H1 (cell line): ENCODE data around the gene FAM174B. TPM values are rescaled to one million over a fixed set of nuclear protein-coding genes. Genes with fewer than 3 reads are reported as not detected.

ENCODE experiments used
- CTCF ChIA-PET: fragments of 300-600 bp; sonication (Branson Sonifier 250); formaldehyde crosslinking; loops from one replicate; lab custom pipeline; 2021; ENCODE audit not compliant: partially characterized antibody; lab: Charles Lee
- POLR2A ChIA-PET: fragments of 300-600 bp; sonication (Branson Sonifier 250); formaldehyde crosslinking; loops from one replicate; lab custom pipeline; 2021; ENCODE audit warnings: inconsistent platforms; ENCODE audit not compliant: partially characterized antibody; lab: Charles Lee
- DNase-seq, 2 experiments: peaks; one replicate each; pipeline versions ENCODE4 v3.0.0 to v3.0.0-alpha.2; 2010 to 2022; ENCODE audit warnings: low spot score in 2 of 2, low read depth in 1 of 2, mixed read lengths in 1 of 2
- FAIRE-seq: peaks from 2 replicates; lab custom pipeline; 2011; peaks lifted over from hg19 to GRCh38; lab: Jason Lieb, UNC
- H2AFZ ChIP-seq: 2 replicates; pipeline ENCODE4 v1.8.1; 2012; ENCODE audit warnings: low read length, inconsistent platforms
- H2AK5ac ChIP-seq: 2 replicates; pipeline ENCODE4 v1.6.1; 2013; ENCODE audit warnings: low read depth, low read length
- H2BK120ac ChIP-seq: replicated peaks from 2 replicates; pipeline ENCODE3; 2013; ENCODE audit warnings: low read depth, low read length, inconsistent platforms
- H2BK12ac ChIP-seq: 2 replicates; pipeline ENCODE4 v1.6.1; 2013; ENCODE audit warnings: low read depth, low read length
- H2BK15ac ChIP-seq: 2 replicates; pipeline ENCODE4 v1.6.1; 2013; ENCODE audit warnings: low read length
- H2BK20ac ChIP-seq: 2 replicates; pipeline ENCODE4 v1.6.1; 2013; ENCODE audit warnings: low read length
- H2BK5ac ChIP-seq: 2 replicates; pipeline ENCODE4 v1.6.1; 2013; ENCODE audit warnings: low read depth, low read length
- H3K14ac ChIP-seq: 2 replicates; pipeline ENCODE4 v1.6.1; 2013; ENCODE audit warnings: inconsistent platforms; ENCODE audit not compliant: insufficient read length
- H3K18ac ChIP-seq: 2 replicates; pipeline ENCODE4 v1.6.1; 2013; ENCODE audit warnings: low read length; ENCODE audit errors: extremely low read depth
- H3K23ac ChIP-seq: 2 replicates; pipeline ENCODE4 v1.6.1; 2013; ENCODE audit warnings: inconsistent platforms; ENCODE audit not compliant: insufficient read length
- H3K23me2 ChIP-seq: 2 replicates; pipeline ENCODE4 v1.6.1; 2013; ENCODE audit warnings: low read depth, low read length
- H3K27ac ChIP-seq: 2 replicates; pipeline ENCODE4 v1.6.1; 2011; ENCODE audit warnings: low read depth, low read length, inconsistent platforms
- H3K27me3 ChIP-seq, 4 experiments: replicated peaks in 1 of 4; 1 replicate in 1 of 4; 2 replicates in 3 of 4; pipeline versions ENCODE4 v1.6.1 to v1.8.1; 2011 to 2013; ENCODE audit warnings: low read length in 3 of 4, mild to moderate bottlenecking in 3 of 4, inconsistent platforms in 2 of 4, mixed read lengths in 2 of 4, moderate library complexity in 1 of 4; ENCODE audit not compliant: control insufficient read depth in 3 of 4, insufficient read depth in 3 of 4; ENCODE audit errors: extremely low read depth in 1 of 4
- H3K36me3 ChIP-seq, 4 experiments: 2 replicates each; pipeline versions ENCODE4 v1.6.1 to v1.8.1; 2011 to 2013; ENCODE audit warnings: mild to moderate bottlenecking in 4 of 4, low read length in 3 of 4, moderate library complexity in 2 of 4, control low read depth in 1 of 4, inconsistent platforms in 1 of 4; ENCODE audit not compliant: insufficient read depth in 4 of 4, control insufficient read depth in 2 of 4
- H3K4ac ChIP-seq: replicated peaks from 2 replicates; pipeline ENCODE3; 2013; ENCODE audit warnings: low read length, low read depth, mixed read lengths, inconsistent platforms; ENCODE audit not compliant: insufficient read length
- H3K4me1 ChIP-seq, 4 experiments: replicated peaks in 1 of 4; 1 replicate in 1 of 4; 2 replicates in 3 of 4; pipeline versions ENCODE4 v1.6.1 to v1.8.1; 2011 to 2013; ENCODE audit warnings: low read length in 3 of 4, inconsistent platforms in 2 of 4, mixed read lengths in 1 of 4; ENCODE audit not compliant: insufficient read depth in 4 of 4, control insufficient read depth in 3 of 4
- H3K4me2 ChIP-seq, 2 experiments: 2 replicates each; pipeline versions ENCODE4 v1.6.1 to v1.8.1; 2011 to 2013; ENCODE audit warnings: low read depth in 2 of 2, low read length in 2 of 2, control low read depth in 1 of 2, inconsistent platforms in 1 of 2, mild to moderate bottlenecking in 1 of 2; ENCODE audit not compliant: insufficient read depth in 1 of 2
- H3K4me3 ChIP-seq, 4 experiments: fragments of 200-600, 300-600 bp in 1 of 4; sonication (generic), shearing (Covaris generic), sonication (Bioruptor Twin) in 1 of 4; 2 replicates each; pipeline versions ENCODE4 v1.5.1 to v1.8.1; 2011 to 2016; ENCODE audit warnings: low read length in 4 of 4, low read depth in 3 of 4, control low read depth in 2 of 4, inconsistent platforms in 2 of 4, mild to moderate bottlenecking in 2 of 4, mixed read lengths in 1 of 4, moderate library complexity in 1 of 4; ENCODE audit not compliant: insufficient read depth in 2 of 4; ENCODE audit errors: extremely low read depth in 1 of 4
- H3K56ac ChIP-seq: replicated peaks from 2 replicates; pipeline ENCODE3; 2013; ENCODE audit warnings: low read depth, mild to moderate bottlenecking, mixed read lengths, low read length, inconsistent platforms; ENCODE audit not compliant: insufficient read length
- H3K79me1 ChIP-seq: 2 replicates; pipeline ENCODE4 v1.6.1; 2013; ENCODE audit warnings: low read depth, low read length, control low read depth
- H3K79me2 ChIP-seq, 2 experiments: 2 replicates each; pipeline versions ENCODE4 v1.6.1 to v1.8.1; 2012 to 2013; ENCODE audit warnings: low read length in 2 of 2, mild to moderate bottlenecking in 2 of 2, inconsistent platforms in 1 of 2; ENCODE audit not compliant: insufficient read depth in 2 of 2, control insufficient read depth in 1 of 2
- H3K9ac ChIP-seq, 4 experiments: replicated peaks in 1 of 4; 1 replicate in 1 of 4; 2 replicates in 3 of 4; pipeline versions ENCODE4 v1.6.1 to v1.8.1; 2011 to 2013; ENCODE audit warnings: low read depth in 3 of 4, low read length in 3 of 4, control low read depth in 2 of 4, mild to moderate bottlenecking in 2 of 4, moderate library complexity in 2 of 4, inconsistent platforms in 1 of 4; ENCODE audit errors: extremely low read depth in 1 of 4
- H3K9me3 ChIP-seq, 2 experiments: 2 replicates each; pipeline versions ENCODE4 v1.6.1 to v1.8.1; 2012 to 2013; ENCODE audit warnings: mild to moderate bottlenecking in 2 of 2, moderate library complexity in 2 of 2, control low read depth in 1 of 2, inconsistent platforms in 1 of 2, low read depth in 1 of 2, low read length in 1 of 2, mixed read lengths in 1 of 2; ENCODE audit not compliant: insufficient read depth in 2 of 2
- H4K20me1 ChIP-seq, 2 experiments: replicated peaks in 1 of 2; 2 replicates each; pipeline versions ENCODE3 to v1.8.1; 2011 to 2013; ENCODE audit warnings: inconsistent platforms in 2 of 2, low read length in 2 of 2, mild to moderate bottlenecking in 1 of 2; ENCODE audit not compliant: insufficient read depth in 2 of 2, control insufficient read depth in 1 of 2
- H4K5ac ChIP-seq: 2 replicates; pipeline ENCODE4 v1.6.1; 2013; ENCODE audit warnings: low read length, low read depth, mixed read lengths, inconsistent platforms; ENCODE audit not compliant: insufficient read length
- H4K8ac ChIP-seq: 2 replicates; pipeline ENCODE4 v1.8.0; 2013; ENCODE audit warnings: mild to moderate bottlenecking, moderate library complexity, low read length, inconsistent platforms; ENCODE audit not compliant: insufficient read depth; ENCODE audit errors: extremely low read depth
- H4K91ac ChIP-seq: replicated peaks from 2 replicates; pipeline ENCODE3; 2013; ENCODE audit warnings: low read length, mixed read lengths, inconsistent platforms; ENCODE audit not compliant: insufficient read length
- BCL11A ChIP-seq, 2 experiments: IDR thresholded peaks; one replicate each; pipeline ENCODE4 v1.6.1; 2011; ENCODE audit warnings: low read depth in 2 of 2, low read length in 2 of 2, mild to moderate bottlenecking in 2 of 2
- CBX8 ChIP-seq: fragments of 300-800, 300-1000 bp; sonication (generic); IDR thresholded peaks from 2 replicates; pipeline ENCODE4 v1.7.1; 2016; ENCODE audit warnings: low read depth, low read length, borderline replicate concordance
- CHD1 ChIP-seq: IDR thresholded peaks from 2 replicates; pipeline ENCODE4 v1.6.1; 2012; ENCODE audit warnings: low read depth, low read length, improper control_type of control experiment
- GTF2F1 ChIP-seq: IDR thresholded peaks from 2 replicates; pipeline ENCODE4 v1.6.1; 2012; ENCODE audit warnings: low read depth, low read length, improper control_type of control experiment, borderline replicate concordance
- HDAC6 ChIP-seq: IDR thresholded peaks from one replicate; pipeline ENCODE4 v1.7.1; 2012; ENCODE audit warnings: low read depth, mild to moderate bottlenecking, inconsistent platforms, low read length, moderate library complexity
- KDM1A ChIP-seq: fragments of 200-600, 300-600 bp; sonication (generic); IDR thresholded peaks from 2 replicates; pipeline ENCODE4 v1.7.1; 2016; ENCODE audit warnings: mild to moderate bottlenecking, low read length, borderline replicate concordance
- POLR2AphosphoS5 ChIP-seq: IDR thresholded peaks from 2 replicates; pipeline ENCODE4 v1.6.1; 2011; ENCODE audit warnings: low read depth, low read length
- TAF1 ChIP-seq: IDR thresholded peaks from 2 replicates; pipeline ENCODE4 v1.6.1; 2011; ENCODE audit warnings: mild to moderate bottlenecking, low read depth, low read length
- WGBS, 2 experiments: shearing (Covaris generic) in 1 of 2; methylation state at CpG; one replicate each; pipeline versions ENCODE4 v1.1.6 to v1.1.7; 2013 to 2015; ENCODE audit warnings: low lambda C conversion rate in 2 of 2, mixed read lengths in 2 of 2, inconsistent platforms in 1 of 2, low coverage in 1 of 2, missing lambda C conversion rate in 1 of 2; ENCODE audit not compliant: insufficient replicate concordance in 2 of 2, insufficient coverage in 1 of 2, insufficient read length in 1 of 2; ENCODE audit errors: extremely low coverage in 1 of 2, missing lambda C conversion rate in 1 of 2; 5-methylcytosine and 5-hydroxymethylcytosine counted together
- polyA plus RNA-seq, 7 experiments: library from polyadenylated mRNA; depleted of rRNA in 3 of 7; stranded (reverse) in 5 of 7; unstranded in 2 of 7; fragments of >200 nt in 5 of 7; fragments of 200-250 nt in 2 of 7; gene quantifications; 1 replicate in 5 of 7; 2 replicates in 1 of 7; 4 replicates in 1 of 7; pipeline versions ENCODE4 v1.2.1 to v1.2.3, GENCODE V29; 2011 to 2013; ENCODE audit warnings: missing spikeins in 2 of 7, mixed read lengths in 2 of 7
- total RNA-seq: library from RNA; stranded (reverse); fragmentation: NEBNext Ultra II Directional; extraction: Animal tissue kit (Norgen Biotek cat#: 25700); gene quantifications from 2 replicates; pipeline ENCODE4 v1.2.1, GENCODE V29; 2021
- TF ChIP-seq, protein P1 (sequence below): IDR thresholded peaks from 2 replicates; pipeline ENCODE4 v1.6.1; 2012; ENCODE audit warnings: inconsistent platforms
- TF ChIP-seq, protein P2 (sequence below): IDR thresholded peaks from 2 replicates; pipeline ENCODE4 v1.6.1; 2011; ENCODE audit warnings: low read length, improper control_type of control experiment

Gene FAM174B
- total and polyA plus RNA-seq, 2 of the 8 experiments (the other 6 are each of a cell fraction or from before 2014, with no cell fraction given): 9.3 to 35.2 TPM

GRCh38 chr15:92663250-92663951 lies 7.8 kb upstream of the FAM174B start:
- H3K4ac ChIP-seq: no peak overlapping the region
- ChIA-PET POLR2A (interaction anchor here (1.0 to 1.8 kb wide), 2 partner anchors 10 to 15 kb away, joined by 3 to 5 read pairs; no protein-coding TSS in a partner anchor), CTCF (interaction anchor here (1.0 kb wide), 2 partner anchors 8 to 142 kb away, joined by 3 read pairs; partner anchors contain the start of gene FAM174B)
- H2BK20ac ChIP-seq: no peak overlapping the region
- H2AFZ ChIP-seq: no peak overlapping the region
- H2AK5ac ChIP-seq: no peak overlapping the region
- no peak overlapping the region for H3K18ac ChIP-seq
- H3K27ac ChIP-seq: no peak overlapping the region
- 87% methylated on average over 13 of the region's 13 CpGs; no CpG with 5 or more reads in 1 of the 2 experiments for WGBS, 2 experiments
- H2BK15ac ChIP-seq: no peak overlapping the region
- no peak overlapping the region for H3K23ac ChIP-seq
- H3K79me1 ChIP-seq: no peaks in the 10 kb centered on the region
- no peaks in the 10 kb centered on the region for H3K79me2 ChIP-seq
- H3K56ac ChIP-seq: no peak overlapping the region
- no peak overlapping the region for H3K4me3 ChIP-seq
- no peak overlapping the region for H4K5ac ChIP-seq
- no peaks in the 10 kb centered on the region for H3K36me3 ChIP-seq
- DNase-seq (no peak), FAIRE-seq (no peak)
- H2BK5ac ChIP-seq: no peak overlapping the region
- no peak overlapping the region for H3K9ac ChIP-seq
- H3K14ac ChIP-seq: no peak overlapping the region
- no peak overlapping the region for H2BK12ac ChIP-seq
- H3K4me1 ChIP-seq: peaks cover 0 to 12% (median 8%) of the 10 kb centered on the region in 4 experiments; a peak in 6 of 7 replicates
- H4K91ac ChIP-seq: no peak overlapping the region
- H3K4me2 ChIP-seq: no peak overlapping the region
- no peaks in the 10 kb centered on the region for H4K20me1 ChIP-seq
- H3K27me3 ChIP-seq: no peaks in the 10 kb centered on the region; a peak in 1 of 7 replicates
- no peaks in the 10 kb centered on the region; the same call in 1 of the 2 replicates for H3K23me2 ChIP-seq
- H2BK120ac ChIP-seq: no peak overlapping the region
- H4K8ac ChIP-seq: no peak overlapping the region
- H3K9me3 ChIP-seq: no peaks in the 10 kb centered on the region
- TF ChIP-seq BCL11A (IDR thresholded peaks at IDR 0.05; ENCODE audit: low read depth in 2 of 2, low read length in 2 of 2) (no peak), POLR2AphosphoS5 (no peak), HDAC6 (no peak), CBX8 (no peak), GTF2F1 (no peak), TAF1 (no peak), KDM1A (no peak), CHD1 (no peak)
- TF ChIP-seq, protein P1, sequence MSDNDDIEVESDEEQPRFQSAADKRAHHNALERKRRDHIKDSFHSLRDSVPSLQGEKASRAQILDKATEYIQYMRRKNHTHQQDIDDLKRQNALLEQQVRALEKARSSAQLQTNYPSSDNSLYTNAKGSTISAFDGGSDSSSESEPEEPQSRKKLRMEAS: no peak
- TF ChIP-seq, protein P2, sequence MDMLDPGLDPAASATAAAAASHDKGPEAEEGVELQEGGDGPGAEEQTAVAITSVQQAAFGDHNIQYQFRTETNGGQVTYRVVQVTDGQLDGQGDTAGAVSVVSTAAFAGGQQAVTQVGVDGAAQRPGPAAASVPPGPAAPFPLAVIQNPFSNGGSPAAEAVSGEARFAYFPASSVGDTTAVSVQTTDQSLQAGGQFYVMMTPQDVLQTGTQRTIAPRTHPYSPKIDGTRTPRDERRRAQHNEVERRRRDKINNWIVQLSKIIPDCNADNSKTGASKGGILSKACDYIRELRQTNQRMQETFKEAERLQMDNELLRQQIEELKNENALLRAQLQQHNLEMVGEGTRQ: no peak
